Esophagus squamous epithelium (tissue), 4 donors: Measurements from ENCODE around the gene ABCA8.

Experiments
- POLR2A ChIP-seq, 4 donors: fragments of 450-650 bp; IDR thresholded peaks; one replicate each; pipeline ENCODE4 v1.6.1; 2017; ENCODE audit warnings: antibody characterized with exemption in 4 of 4, mild to moderate bottlenecking in 4 of 4, moderate library complexity in 3 of 4
- TF ChIP-seq, protein P1 (sequence below), 6 experiments: fragments of 450-650 bp in 4 of 6; fragments of 200-600 bp in 2 of 6; sonication (generic) in 2 of 6; IDR thresholded peaks; one replicate each; pipeline ENCODE4 v1.5.1; 2016 to 2019; ENCODE audit warnings: antibody characterized with exemption in 6 of 6, mild to moderate bottlenecking in 4 of 6, moderate library complexity in 4 of 6

DNA sequence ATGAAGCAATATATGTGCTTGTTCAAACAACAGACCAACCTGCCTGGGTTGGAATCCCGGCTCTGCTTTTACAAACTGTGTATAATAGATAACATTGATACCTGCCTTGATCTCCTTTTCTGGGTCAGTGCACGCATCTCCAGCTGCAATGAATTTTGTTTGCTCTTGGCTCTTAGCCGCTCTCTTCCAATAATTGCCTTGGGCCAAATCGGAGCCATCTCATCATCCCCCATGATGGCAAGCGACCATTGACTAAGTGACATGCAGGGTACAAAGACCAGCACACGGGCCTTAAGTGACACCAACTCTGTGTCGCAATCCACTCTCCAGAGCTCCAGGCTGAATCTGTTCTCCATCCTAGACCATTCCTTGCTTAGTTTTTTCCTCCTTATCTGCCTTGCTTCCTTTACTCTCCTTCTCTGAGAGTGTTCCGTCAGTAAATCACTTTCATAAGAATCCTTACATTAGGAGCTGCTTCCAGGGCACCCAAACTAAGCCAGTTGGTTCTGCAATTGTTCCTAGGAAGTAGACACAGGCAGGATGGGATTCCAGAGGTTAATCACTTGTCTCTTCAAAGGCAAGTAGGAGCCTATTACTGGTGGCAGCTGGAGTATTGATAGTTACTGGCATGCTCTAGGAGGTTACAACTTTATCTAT, 134.2 kb downstream of the ABCA8 start:
- no peak for TF ChIP-seq POLR2A (IDR thresholded peaks at IDR 0.05)
- TF ChIP-seq, protein P1, sequence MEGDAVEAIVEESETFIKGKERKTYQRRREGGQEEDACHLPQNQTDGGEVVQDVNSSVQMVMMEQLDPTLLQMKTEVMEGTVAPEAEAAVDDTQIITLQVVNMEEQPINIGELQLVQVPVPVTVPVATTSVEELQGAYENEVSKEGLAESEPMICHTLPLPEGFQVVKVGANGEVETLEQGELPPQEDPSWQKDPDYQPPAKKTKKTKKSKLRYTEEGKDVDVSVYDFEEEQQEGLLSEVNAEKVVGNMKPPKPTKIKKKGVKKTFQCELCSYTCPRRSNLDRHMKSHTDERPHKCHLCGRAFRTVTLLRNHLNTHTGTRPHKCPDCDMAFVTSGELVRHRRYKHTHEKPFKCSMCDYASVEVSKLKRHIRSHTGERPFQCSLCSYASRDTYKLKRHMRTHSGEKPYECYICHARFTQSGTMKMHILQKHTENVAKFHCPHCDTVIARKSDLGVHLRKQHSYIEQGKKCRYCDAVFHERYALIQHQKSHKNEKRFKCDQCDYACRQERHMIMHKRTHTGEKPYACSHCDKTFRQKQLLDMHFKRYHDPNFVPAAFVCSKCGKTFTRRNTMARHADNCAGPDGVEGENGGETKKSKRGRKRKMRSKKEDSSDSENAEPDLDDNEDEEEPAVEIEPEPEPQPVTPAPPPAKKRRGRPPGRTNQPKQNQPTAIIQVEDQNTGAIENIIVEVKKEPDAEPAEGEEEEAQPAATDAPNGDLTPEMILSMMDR (IDR thresholded peaks at IDR 0.05): no peak
